GM21447 (cell line): ENCODE measurements around the gene RAB3IP.

Source experiments
- ATAC-seq: cut with Tn5 transposase; IDR thresholded peaks from one replicate; pipeline ENCODE4 v1.9.1; 2021; ENCODE audit not compliant: unreplicated experiment

RAB3IP gene, protein sequence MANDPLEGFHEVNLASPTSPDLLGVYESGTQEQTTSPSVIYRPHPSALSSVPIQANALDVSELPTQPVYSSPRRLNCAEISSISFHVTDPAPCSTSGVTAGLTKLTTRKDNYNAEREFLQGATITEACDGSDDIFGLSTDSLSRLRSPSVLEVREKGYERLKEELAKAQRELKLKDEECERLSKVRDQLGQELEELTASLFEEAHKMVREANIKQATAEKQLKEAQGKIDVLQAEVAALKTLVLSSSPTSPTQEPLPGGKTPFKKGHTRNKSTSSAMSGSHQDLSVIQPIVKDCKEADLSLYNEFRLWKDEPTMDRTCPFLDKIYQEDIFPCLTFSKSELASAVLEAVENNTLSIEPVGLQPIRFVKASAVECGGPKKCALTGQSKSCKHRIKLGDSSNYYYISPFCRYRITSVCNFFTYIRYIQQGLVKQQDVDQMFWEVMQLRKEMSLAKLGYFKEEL

DNA sequence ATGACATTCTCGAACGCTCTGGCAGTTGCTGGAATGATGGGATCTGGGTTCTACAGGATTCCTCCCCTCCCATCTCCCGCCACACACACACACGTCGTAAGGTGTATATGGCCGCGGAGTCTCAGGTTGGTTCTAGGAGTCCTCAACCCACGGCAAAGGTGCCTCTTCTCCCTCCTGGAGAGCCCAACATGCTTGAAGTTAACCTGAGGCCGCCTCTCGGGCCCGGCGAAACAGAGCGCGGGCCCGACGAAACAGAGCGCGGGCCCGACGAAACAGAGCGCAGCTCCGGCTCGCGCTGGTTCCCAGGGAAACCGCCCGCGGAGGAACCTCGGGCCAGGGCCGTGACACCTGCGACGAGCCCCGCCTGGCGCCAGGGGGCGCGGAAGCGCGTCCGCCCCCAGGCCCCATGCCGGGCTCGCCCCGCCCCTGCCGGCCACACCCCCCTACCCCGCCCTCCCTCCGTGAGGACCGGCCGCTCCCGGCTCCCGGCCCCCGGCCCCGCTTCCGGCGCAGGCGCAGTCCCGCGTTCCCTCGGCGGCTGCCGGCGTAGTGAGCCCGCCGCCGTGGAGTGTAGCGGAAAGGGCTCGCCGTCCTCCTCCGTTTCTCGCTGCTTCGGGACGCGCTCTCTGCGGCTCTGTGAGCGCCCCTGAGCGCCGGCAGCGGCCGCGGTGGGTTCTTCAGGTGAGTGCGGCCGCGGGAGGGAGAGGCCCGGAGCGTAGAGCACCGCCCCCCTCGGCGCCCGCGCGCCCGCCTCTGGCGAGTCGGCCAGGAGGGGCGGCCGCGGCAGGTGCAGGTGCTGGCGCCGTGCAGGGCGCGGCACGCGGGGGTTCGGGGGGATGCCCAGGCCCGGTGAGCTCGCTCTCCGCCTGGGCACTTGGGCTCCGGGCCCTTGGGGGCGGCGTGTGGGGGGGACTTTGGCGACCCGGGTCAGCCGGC lies at the start of gene RAB3IP:
Gene RAB3IP, plus strand, starts transcription at position 510 of the 936 bp plus-strand sequence. CDS start 16,549 bp downstream, outside the sequence.
- peak; percentile 71 for ATAC-seq

DNA sequence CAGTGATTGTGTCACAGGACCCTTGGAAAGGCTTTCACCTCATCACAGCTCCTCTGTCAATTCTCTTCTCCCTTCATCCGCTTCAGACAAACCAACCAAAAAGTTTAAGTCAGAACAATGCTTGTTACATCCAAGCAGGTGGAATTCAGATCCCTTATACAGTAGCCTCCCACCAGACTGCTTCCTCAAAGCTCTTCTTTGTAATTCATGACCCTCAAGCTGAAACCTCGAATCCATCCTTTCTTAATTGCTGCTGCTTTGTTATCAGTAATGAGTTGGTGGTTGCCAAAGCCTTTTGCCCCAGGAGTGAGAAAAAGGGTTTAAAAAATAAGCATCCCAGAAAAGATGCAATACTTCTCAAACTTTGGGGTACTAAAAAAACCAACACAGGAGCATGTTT lies 49.0 kb upstream of the RAB3IP start:
- ATAC-seq = no peak

DNA sequence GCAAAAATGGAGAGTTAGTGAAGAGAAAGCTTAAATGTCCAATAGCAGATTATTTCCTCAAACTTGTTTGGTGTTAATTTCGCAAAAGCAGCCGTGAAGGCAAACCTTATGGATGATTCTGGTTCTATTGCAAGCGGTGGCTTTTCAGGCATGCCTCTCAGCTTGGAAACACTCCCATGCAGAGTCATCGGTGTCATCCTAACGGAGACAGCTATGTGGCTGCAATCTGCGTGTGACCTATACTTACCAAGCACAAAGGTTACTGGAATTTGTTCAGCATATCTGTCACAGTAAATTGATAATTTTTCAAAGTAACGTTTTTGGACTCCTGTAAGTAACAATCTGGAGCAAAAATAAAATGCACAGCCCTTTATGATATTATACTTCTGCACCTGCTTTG lies 44.5 kb upstream of the RAB3IP start:
- no peak for ATAC-seq

DNA sequence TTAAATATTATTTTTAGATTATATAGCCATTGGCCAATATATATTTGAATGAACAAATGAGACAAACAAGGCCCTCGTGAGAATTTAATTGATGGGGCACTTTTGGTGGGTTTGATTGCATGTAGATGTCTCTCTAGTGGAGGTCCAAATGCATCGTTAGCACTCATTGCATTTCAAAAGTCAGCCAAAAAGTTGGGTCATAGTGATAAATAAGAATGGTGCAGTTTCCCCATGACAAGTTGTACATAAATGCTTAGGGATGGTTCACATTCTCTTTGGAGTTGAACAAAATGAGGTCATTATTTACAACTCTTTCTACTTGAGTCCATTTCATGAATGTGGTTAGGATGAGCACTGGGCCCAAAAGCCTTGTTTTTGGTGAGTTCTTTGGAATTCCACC lies 40.6 kb upstream of the RAB3IP start:
- no peak for ATAC-seq

DNA sequence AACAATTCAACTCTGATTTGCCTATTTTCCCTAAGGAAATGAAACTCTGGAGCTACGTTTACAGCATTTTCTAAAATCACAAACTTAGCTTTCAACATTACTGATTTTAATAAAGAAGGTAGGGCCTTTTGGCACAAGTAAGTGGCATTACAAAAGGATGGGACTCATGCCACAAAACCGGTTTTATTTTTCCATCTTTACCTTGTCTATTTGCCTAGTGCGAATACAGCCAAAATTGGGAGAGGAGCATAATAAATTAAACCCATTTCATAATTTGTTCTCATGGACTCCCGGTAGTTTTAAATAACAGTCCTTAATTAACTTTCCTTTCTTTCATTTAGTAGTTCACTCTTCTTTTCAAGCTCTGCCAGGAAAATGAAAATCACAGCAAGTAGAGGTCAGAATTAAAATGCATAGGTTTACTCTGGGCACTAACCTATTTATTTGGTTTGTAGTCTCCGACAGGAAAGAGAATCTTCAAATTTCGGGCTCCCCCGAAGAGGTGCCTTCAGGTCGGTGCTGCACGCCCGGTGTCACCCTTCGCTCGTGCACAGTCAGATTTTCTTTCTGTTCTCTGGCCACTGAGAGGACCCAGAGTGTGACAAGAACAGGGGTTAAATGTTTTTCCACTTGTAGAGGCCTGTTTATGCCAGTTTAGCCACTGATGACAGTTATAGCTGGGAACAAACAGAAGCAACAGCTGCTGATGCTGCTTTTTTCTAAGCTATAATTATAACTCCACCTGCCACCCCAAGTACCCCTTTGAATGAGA lies 39.7 kb upstream of the RAB3IP start, which contains the start of gene BEST3:
Gene BEST3, minus strand, starts transcription at position 535 of the 772 bp plus-strand sequence. CDS start 1,505 bp downstream, outside the sequence.
- no peak for ATAC-seq

DNA sequence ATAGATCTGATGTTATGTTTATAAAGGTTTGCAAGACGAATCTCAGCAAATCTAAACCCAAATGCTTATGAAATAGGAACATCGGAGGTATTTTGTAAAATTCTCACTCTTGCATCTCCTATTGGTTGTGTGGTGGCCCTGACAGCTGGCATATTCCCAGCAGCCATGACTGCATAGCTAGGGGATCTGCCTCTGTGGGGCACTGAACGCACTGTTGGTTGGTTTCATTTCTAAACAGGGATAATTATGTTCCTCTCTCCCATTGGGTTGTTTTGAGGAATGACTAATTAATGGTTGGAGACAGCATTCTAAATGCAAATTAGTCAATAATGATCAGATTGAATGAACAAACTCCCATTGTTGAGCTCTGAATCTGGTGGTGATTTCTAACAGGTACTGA lies 36.8 kb upstream of the RAB3IP start:
- ATAC-seq = no peak

DNA sequence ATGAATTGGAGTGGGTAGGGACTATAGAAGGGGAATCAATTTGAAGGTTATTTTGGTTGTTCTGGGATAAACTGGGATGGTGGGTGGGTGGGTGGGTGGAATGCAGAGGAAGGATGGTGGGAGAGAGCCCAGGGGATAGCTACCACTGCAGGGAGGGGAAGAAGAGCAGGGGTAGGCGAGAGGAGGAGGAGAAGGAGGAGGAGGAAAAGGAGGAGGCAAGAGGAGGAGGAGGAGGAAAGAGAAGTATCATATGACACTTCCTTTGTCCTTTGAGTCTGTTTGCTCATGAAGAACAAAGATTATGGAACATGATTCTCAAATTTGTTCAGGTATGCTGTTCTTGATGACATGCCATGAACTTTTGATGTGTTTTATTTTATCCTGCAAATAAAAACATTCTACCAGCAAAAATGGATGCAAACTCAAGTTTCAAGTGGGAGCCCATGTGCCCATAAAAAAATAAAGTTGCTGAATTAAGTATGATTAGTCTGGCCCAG lies 35.5 kb upstream of the RAB3IP start:
- ATAC-seq = no peak

DNA sequence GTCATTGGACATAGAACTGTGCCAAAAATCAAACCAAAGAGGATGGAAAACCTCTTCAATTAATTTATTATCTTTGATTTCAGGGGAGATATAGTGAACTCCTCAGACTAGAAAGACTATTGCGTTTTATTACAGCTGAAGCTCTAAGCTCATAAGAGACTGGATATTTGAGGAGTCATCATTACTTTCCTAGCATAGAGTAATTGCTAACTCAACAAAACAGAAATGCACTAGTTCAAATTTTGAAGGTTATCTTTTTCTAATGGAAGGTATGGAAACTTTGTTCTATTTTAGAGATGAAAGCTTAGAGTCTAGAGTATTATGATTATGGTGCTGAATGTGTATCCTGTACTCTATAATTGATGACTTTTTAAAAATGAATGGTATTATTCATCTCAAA lies 34.3 kb upstream of the RAB3IP start:
- ATAC-seq = no peak

DNA sequence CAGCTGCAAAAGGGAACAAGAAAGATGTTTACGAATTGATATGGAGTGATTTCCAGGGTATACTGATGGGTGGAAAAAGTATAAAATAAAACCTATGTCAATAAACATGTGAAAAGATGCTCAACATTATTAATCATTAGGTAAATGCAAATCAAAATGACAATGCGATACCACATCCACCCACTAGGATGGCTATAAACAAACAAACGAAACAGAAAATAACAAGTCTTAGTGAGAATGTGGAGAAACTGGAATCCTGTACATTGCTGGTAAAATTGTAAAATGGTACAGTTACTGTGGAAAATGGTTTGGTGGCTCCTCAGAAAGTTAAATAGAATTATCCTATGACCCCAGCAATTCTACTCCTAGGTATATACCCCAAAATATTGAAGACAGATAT lies 30.0 kb upstream of the RAB3IP start:
- ATAC-seq = no peak

DNA sequence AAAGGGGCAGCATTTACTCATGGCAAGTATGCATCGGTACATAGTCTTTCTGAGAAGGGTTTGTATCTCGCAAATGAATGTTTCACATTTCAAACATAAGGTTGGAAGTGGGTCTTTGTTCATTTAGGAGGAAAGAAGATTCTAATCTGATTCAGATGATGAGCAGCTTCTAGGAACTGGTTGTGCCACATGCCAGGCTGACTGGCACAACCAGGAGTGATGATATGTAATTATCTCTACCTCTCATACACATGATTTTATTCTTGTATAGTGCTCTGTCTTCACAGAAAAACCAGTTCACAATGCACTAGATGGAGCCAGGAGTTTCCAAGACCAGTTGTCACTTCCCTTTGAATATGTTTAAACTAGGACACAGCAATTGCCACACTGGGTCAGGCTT lies 25.8 kb upstream of the RAB3IP start:
- no peak for ATAC-seq

DNA sequence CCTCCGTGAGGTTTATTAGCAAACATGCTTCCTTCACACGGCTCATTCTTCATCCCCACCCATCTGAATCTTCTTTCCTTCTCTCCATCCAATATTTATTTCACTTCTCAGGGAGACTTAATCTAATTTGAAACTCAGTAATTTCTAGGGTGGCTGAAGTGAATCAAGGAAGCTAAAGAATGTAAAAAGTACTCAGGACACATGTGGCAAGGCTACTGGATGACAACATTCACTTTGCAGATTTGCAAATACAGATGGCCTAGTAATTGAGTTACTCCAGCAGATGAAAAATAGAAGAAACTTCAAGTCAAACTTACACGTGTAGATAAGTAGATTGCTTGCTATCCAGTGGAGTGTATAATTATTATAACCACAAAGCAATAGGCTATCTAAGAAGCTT lies 24.1 kb upstream of the RAB3IP start:
- no peak for ATAC-seq

DNA sequence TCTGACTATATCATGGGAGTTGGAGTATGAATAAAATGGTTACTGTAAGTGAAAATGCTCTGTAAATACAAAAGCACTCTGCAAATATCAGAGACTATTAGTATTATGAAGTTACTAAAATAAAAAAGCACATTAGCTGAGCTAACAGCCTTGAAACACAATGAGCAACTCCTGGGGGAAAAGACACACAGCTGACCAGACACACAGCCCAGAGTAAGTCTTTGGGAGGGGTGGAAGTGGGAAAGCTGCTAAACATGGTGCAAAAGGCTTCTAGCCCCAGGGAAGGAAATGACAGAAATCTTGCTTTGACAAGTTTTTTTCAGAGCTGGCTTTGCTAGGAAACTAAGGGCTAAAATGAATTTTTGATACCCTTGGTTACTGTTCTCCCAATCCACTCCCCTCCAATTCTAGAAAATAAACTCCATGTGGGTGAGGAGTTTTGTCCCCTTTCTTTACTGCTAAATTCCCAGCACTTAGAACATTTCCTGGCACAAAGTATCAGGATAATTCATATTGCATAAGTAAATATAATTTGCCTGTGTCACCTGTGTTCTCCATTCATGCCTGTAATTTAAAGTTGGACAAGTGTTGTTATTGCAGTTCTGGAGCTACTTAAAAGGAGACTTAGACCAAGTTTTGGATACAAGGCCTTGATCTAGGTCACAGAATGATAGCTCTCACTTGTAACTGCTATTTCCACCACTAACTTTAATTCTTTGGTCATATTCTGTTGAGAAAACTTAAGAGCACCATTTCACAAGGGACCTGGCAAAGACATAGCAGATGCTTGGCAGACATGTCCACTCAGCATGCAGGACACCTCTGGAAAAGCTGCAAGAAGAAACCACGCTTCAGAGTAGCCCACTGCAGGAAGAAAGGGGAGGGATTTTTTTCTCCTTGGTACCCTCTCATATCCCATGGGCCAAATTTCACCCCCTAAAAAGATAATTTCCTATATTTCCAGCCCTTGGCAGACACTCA lies 19.0 kb upstream of the RAB3IP start:
- ATAC-seq = no peak

DNA sequence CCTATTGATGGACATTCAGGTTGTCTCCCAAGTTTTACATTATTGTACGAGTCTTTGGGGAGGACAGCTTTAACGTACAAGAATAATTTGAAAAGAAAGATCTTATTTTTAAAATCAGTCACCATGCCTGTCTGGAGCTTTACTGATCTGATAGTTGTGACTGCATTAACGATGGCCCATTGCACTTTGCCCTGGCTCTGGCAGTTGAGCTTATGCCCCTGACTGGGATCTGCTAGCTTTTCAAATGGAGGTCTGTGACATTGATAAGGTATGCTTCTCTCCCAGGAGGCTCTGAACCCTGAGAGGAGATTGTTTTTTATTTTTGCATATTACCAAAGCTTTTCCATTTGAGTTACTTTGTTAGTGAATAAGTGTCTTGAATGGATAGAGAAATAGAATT lies 17.9 kb upstream of the RAB3IP start:
- ATAC-seq = no peak

DNA sequence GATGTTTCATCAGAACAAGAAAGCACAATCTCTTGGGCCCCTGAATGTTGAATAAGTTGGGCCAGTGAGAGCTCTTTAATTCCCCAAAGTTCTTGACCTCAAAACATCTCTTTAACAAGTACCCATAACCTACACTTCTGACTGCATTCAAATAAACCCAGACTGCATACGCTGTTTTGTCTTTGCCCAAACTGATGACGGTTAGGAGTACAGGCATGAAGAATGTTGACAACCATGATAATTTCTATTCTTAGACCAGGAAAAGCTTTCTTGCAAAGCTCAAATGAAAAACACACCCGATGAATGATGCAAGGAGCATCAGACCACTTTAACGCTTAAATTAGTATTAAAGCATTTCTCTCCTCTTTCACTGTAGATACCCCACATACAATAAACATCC lies 11.7 kb upstream of the RAB3IP start:
- ATAC-seq = no peak

DNA sequence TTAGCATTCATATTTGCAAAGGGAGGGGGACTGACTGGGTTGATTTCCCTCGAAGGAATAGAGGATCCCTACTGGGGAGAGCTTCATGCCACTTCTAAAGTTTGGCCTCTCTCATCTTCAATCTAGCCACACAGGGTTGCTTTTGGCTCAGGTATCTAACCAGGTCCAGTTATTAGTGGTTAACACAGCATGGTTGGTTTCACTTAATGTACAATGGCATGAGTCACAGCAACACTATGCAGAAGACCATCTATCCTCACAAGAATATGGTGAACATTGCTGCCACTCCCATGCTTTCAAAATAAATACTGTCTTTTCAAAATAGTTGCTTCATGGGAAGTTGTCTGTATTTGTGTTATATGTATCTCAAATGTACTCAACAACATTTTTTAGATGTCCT lies 6.6 kb upstream of the RAB3IP start:
- no peak for ATAC-seq

DNA sequence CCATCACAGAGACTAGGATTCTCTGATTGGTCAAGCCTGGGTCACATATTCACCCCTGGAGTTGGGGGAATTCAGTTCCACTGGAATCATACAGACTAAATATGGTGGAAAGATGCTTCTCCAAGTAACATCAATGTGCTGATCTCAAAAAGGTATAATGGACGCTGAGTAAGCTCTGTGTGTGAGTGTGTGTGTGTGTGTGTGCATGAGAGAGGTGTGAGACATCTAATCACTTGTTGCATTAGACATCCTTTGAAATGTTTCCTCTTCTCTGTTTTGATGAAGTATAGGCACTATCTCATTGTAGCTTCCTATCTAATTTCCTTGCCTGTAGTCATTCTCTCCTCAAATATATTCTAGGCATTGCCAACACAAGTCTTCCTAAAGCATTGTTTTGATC lies 5.0 kb upstream of the RAB3IP start:
- no peak for ATAC-seq

DNA sequence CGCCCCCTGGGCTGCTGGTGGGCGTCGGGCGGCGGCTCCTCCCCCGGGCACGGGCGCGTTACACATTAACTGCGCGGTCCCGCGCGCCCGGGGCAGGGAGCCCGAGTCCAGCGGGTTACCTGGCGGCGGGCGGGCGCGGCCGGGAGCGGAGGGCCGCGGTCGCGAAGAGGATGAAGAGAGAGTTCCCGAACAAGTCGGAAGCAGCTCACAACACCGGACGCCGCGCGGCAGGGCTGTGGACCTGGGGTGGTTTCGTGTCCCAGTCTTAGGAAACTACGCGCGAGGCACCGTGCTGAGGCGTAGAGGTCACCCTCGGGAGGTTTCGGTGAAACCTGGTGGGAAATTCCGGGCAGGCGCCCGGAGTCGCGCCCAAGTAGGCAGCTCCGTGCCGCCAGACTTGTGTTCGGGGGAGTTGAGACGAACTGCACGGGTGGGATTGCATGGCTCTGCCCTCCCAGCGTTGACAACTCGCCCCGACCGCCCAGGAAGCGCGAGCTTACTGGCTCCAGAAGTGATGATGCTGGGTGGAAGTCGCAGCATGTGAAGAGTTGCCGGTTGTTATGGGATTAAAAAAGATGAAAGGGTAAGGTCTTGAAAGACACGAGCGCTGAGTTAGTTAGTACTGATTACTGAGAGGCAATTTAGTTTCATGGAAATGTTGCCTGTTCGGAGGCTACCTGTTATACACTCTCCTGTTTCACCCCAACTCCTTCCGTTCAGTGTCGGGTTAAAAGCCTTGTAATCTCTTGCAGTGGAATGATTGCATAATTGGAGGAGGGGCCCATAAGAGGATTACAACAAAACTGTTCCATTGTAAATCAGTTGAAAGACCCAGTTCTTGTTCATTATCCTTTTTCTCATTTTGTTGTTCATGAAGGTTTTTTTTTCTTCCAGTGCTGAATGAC lies 879 bp downstream of the RAB3IP start:
- peak; percentile 42 for ATAC-seq

DNA sequence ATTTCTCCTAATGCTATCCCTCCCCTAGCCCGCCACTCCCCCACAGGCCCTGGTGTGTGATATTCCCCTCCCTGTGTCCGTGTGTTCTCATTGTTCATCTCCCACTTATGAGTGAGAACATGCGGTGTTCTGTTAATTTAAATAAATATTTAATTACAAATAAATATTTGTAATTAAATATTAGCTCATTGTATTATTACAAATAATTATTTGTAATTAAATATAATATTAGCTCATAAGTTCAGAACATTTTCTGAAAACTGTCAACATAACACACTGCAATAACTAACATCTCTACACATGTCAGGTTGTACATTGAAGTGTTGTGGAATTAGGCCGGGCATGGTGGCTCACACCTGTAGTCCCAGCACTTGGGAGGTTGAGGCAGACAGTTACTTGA lies 5.4 kb downstream of the RAB3IP start:
- ATAC-seq = no peak

DNA sequence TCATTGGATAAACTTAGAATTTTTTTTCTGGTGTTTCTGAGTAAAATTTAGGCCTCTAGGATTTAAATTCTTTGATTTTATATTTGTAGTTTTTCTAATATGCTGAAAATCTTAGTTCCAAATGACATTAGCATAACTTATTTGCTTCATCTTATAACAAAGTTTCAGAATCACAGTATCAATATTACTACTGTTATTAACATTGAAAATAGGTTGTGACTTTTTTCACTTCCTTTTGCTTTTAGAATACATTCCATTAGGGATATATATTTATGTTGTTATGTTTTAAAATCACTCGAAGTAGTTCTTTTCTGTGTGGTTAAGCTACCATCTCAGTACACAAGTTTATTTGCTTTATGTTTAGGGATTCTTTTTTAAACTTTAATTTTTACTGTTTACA lies 12.8 kb downstream of the RAB3IP start:
- ATAC-seq = no peak
